Stomach smooth muscle (tissue), 2 donors: ENCODE measurements around the gene DOCK4.
"Not testable (repeated sequence)": the region's sequence is repeated elsewhere in the genome, so short reads cannot be mapped to it uniquely, and the experiment has no call there.

ENCODE experiments used
- H3K27ac ChIP-seq: one replicate; pipeline ENCODE4 v1.7.0; 2013; ENCODE audit warnings: mild to moderate bottlenecking, low read length, inconsistent platforms
- H3K27me3 ChIP-seq, 2 donors: one replicate each; pipeline ENCODE4 v1.7.0; 2013; ENCODE audit warnings: low read length in 2 of 2; ENCODE audit not compliant: insufficient read depth in 2 of 2, control insufficient read depth in 1 of 2
- H3K36me3 ChIP-seq, 2 donors: one replicate each; pipeline ENCODE4 v1.7.0; 2013; ENCODE audit warnings: low read length in 2 of 2; ENCODE audit not compliant: control insufficient read depth in 2 of 2, insufficient read depth in 2 of 2
- H3K4me1 ChIP-seq: one replicate; pipeline ENCODE4 v1.7.0; 2013; ENCODE audit warnings: low read length; ENCODE audit not compliant: control insufficient read depth, insufficient read depth
- H3K4me3 ChIP-seq, 2 donors: one replicate each; pipeline ENCODE4 v1.7.0; 2013; ENCODE audit warnings: low read length in 2 of 2
- H3K9ac ChIP-seq, 2 donors: one replicate each; pipeline ENCODE4 v1.7.0; 2013; ENCODE audit warnings: low read length in 2 of 2, mild to moderate bottlenecking in 1 of 2
- H3K9me3 ChIP-seq, 2 donors: one replicate each; pipeline ENCODE4 v1.7.0; 2013; ENCODE audit warnings: low read length in 2 of 2; ENCODE audit not compliant: control insufficient read depth in 2 of 2
- donor health status: healthy.
- donor health status: Pancreatic carcinoma.

DOCK4 gene

GRCh38 chr7:112132051-112132694, 74.0 kb downstream of the DOCK4 start:
- Histone ChIP-seq H3K4me1 (peaks cover 11% of the 10 kb centered on the region), H3K9ac (no peak overlapping the region), H3K27me3 (no peaks in the 10 kb centered on the region), H3K9me3 (no peaks in the 10 kb centered on the region), H3K36me3 (no peaks in the 10 kb centered on the region), H3K4me3 (no peak overlapping the region), H3K27ac (no peak overlapping the region)

GRCh38 chr7:112130729-112131410, 75.3 kb downstream of the DOCK4 start:
- H3K4me1 ChIP-seq = peaks cover 11% of the 10 kb centered on the region
- H3K9me3 ChIP-seq = no peaks in the 10 kb centered on the region
- no peaks in the 10 kb centered on the region for H3K27me3 ChIP-seq
- H3K27ac ChIP-seq = no peak overlapping the region
- H3K9ac ChIP-seq = no peak overlapping the region
- H3K36me3 ChIP-seq = no peaks in the 10 kb centered on the region
- H3K4me3 ChIP-seq = no peak overlapping the region

- Histone ChIP-seq H3K4me3 (no peak overlapping the region), H3K9me3 (no peaks in the 10 kb centered on the region), H3K9ac (no peak overlapping the region), H3K27ac (no peak overlapping the region), H3K27me3 (no peaks in the 10 kb centered on the region), H3K4me1 (peaks cover 11% of the 10 kb centered on the region), H3K36me3 (no peaks in the 10 kb centered on the region)
Observed at GRCh38 chr7:112129655-112130323, 76.4 kb downstream of the DOCK4 start.

- H3K9ac ChIP-seq, H3K4me3 ChIP-seq, H3K27ac ChIP-seq, H3K27me3 ChIP-seq, H3K36me3 ChIP-seq, H3K9me3 ChIP-seq: not testable (repeated sequence)
- H3K4me1 ChIP-seq = peaks cover 11% of the 10 kb centered on the region
Observed at GRCh38 chr7:112128461-112129425, 77.5 kb downstream of the DOCK4 start.

GRCh38 chr7:112128041-112128440, 78.2 kb downstream of the DOCK4 start:
- H3K9ac ChIP-seq, H3K4me3 ChIP-seq, H3K27ac ChIP-seq, H3K36me3 ChIP-seq, H3K9me3 ChIP-seq, H3K27me3 ChIP-seq: not testable (repeated sequence)
- peaks cover 11% of the 10 kb centered on the region for H3K4me1 ChIP-seq

- no peaks in the 10 kb centered on the region for H3K27me3 ChIP-seq
- no peak overlapping the region for H3K9ac ChIP-seq
- H3K27ac ChIP-seq = no peak overlapping the region
Observed at GRCh38 chr7:112125250-112125649, 80.9 kb downstream of the DOCK4 start.

GRCh38 chr7:112124061-112124766, 82.0 kb downstream of the DOCK4 start:
- Histone ChIP-seq H3K9ac (no peak overlapping the region), H3K27me3 (no peaks in the 10 kb centered on the region), H3K4me3 (no peak overlapping the region), H3K9me3 (no peaks in the 10 kb centered on the region), H3K36me3 (no peaks in the 10 kb centered on the region), H3K27ac (no peak overlapping the region), H3K4me1 (no peaks in the 10 kb centered on the region)

More at GRCh38 chr7:112125250-112125649, 80.9 kb downstream of the DOCK4 start:
- no peaks in the 10 kb centered on the region for H3K9me3 ChIP-seq
- H3K36me3 ChIP-seq = no peaks in the 10 kb centered on the region
- peaks cover 4% of the 10 kb centered on the region for H3K4me1 ChIP-seq
- H3K4me3 ChIP-seq = no peak overlapping the region

- H3K36me3 ChIP-seq = no peaks in the 10 kb centered on the region
- H3K9me3 ChIP-seq = no peaks in the 10 kb centered on the region
- no peaks in the 10 kb centered on the region for H3K27me3 ChIP-seq
- no peaks in the 10 kb centered on the region for H3K4me1 ChIP-seq
- H3K27ac ChIP-seq = no peak overlapping the region
- no peak overlapping the region for H3K4me3 ChIP-seq
- no peak overlapping the region for H3K9ac ChIP-seq
Observed at GRCh38 chr7:112122798-112123197, 83.4 kb downstream of the DOCK4 start.

- H3K27me3 ChIP-seq = no peaks in the 10 kb centered on the region
- H3K4me1 ChIP-seq = no peaks in the 10 kb centered on the region
- H3K27ac ChIP-seq = no peak overlapping the region
Observed at GRCh38 chr7:112122144-112122543, 84.1 kb downstream of the DOCK4 start.

GRCh38 chr7:112121318-112121717, 84.9 kb downstream of the DOCK4 start:
- Histone ChIP-seq H3K9ac (no peak overlapping the region), H3K4me1 (no peaks in the 10 kb centered on the region), H3K36me3 (no peaks in the 10 kb centered on the region), H3K4me3 (no peak overlapping the region), H3K27ac (no peak overlapping the region), H3K27me3 (no peaks in the 10 kb centered on the region), H3K9me3 (no peaks in the 10 kb centered on the region)

More at GRCh38 chr7:112122144-112122543, 84.1 kb downstream of the DOCK4 start:
- Histone ChIP-seq H3K36me3 (no peaks in the 10 kb centered on the region), H3K9ac (no peak overlapping the region), H3K9me3 (no peaks in the 10 kb centered on the region), H3K4me3 (no peak overlapping the region)
